ENCODE data around the gene DGKB. TPM values are rescaled to one million over a fixed set of nuclear protein-coding genes. Genes with fewer than 3 reads are reported as not detected.
A peak's percentile ranks its signal among the peaks of the same experiment; 100 is the strongest.

Gene DGKB
- total RNA-seq, 1 experiment from 2014 or later: 1.9 TPM

GRCh38 chr7:14235056-14235455, 667.5 kb downstream of the DGKB start:
- Mint-ChIP-seq H3K27ac (0 out of 2 replicates have a peak overlapping the region, but pooled peaks have one; percentile 32), H3K4me1 (peaks cover 22% of the 10 kb centered on the region), H3K9me3 (no peaks in the 10 kb centered on the region), H3K36me3 (no peaks in the 10 kb centered on the region), H3K4me3 (no peak overlapping the region), H3K27me3 (ENCODE audit: low read depth) (no peaks in the 10 kb centered on the region)
- ATAC-seq (no peak), DNase-seq (ENCODE audit: low spot score) (no peak)
- ChIA-PET CTCF (interaction anchor here (0.6 kb wide), 1 partner anchor 1059 kb away, joined by 3 read pairs; no protein-coding TSS in a partner anchor), POLR2A (no interaction called here)
- no peak for TF ChIP-seq CDX4 (CRISPR knock-in tag; IDR thresholded peaks at IDR 0.05; ENCODE audit: borderline replicate concordance)
- TF ChIP-seq GTF2I (CRISPR knock-in tag; conservative IDR thresholded peaks at IDR 0.05): no peak
- TF ChIP-seq E2F5 (CRISPR knock-in tag; IDR thresholded peaks at IDR 0.05): no peak
- TF ChIP-seq ZNF671 (CRISPR knock-in tag; IDR thresholded peaks at IDR 0.05): no peak
- TF ChIP-seq JUN (CRISPR knock-in tag; IDR thresholded peaks at IDR 0.05): no peak

- H3K27ac Mint-ChIP-seq: no peak overlapping the region
- POLR2A ChIA-PET: no interaction called here
- peak; percentile 80 for ATAC-seq
- H3K4me3 Mint-ChIP-seq: no peak overlapping the region
- H3K4me1 Mint-ChIP-seq: peaks cover 22% of the 10 kb centered on the region
- DNase-seq (ENCODE audit: low spot score): no peak
- no peaks in the 10 kb centered on the region for H3K9me3 Mint-ChIP-seq
- no peaks in the 10 kb centered on the region for H3K27me3 Mint-ChIP-seq (ENCODE audit: low read depth)
- no peaks in the 10 kb centered on the region for H3K36me3 Mint-ChIP-seq
- CTCF ChIA-PET: interaction anchor here (1.4 kb wide), 1 partner anchor 15 kb away, joined by 3 read pairs; no protein-coding TSS in a partner anchor
- TF ChIP-seq ZNF512 (CRISPR knock-in tag; IDR thresholded peaks at IDR 0.05; ENCODE audit: borderline replicate concordance): no peak
- no peak for TF ChIP-seq SOX15 (CRISPR knock-in tag; IDR thresholded peaks at IDR 0.05)
- no peak for TF ChIP-seq GABPB1 (CRISPR knock-in tag; IDR thresholded peaks at IDR 0.05)
- no peak for TF ChIP-seq NR2C2 (CRISPR knock-in tag; IDR thresholded peaks at IDR 0.05)
- no peak for TF ChIP-seq ATF3 (CRISPR knock-in tag; conservative IDR thresholded peaks at IDR 0.05)
- no peak for TF ChIP-seq MYBL2 (CRISPR knock-in tag; IDR thresholded peaks at IDR 0.05)
- TF ChIP-seq ESRRA (CRISPR knock-in tag; IDR thresholded peaks at IDR 0.05; ENCODE audit: borderline replicate concordance): no peak
- no peak for TF ChIP-seq GRHL2 (CRISPR knock-in tag; IDR thresholded peaks at IDR 0.05; ENCODE audit: insufficient replicate concordance, severe bottlenecking)
- TF ChIP-seq RORB (CRISPR knock-in tag; IDR thresholded peaks at IDR 0.05): no peak
- TF ChIP-seq JUN (CRISPR knock-in tag; IDR thresholded peaks at IDR 0.05): no peak
- no peak for TF ChIP-seq TCF7 (CRISPR knock-in tag; IDR thresholded peaks at IDR 0.05; ENCODE audit: low read depth)
- no peak for TF ChIP-seq SMAD4 (CRISPR knock-in tag; IDR thresholded peaks at IDR 0.05)
- no peak for TF ChIP-seq ZBTB43 (CRISPR knock-in tag; IDR thresholded peaks at IDR 0.05)
- no peak for TF ChIP-seq ZNF425 (CRISPR knock-in tag; conservative IDR thresholded peaks at IDR 0.05)
- no peak for TF ChIP-seq ZNF219 (CRISPR knock-in tag; IDR thresholded peaks at IDR 0.05; ENCODE audit: borderline replicate concordance)
- TF ChIP-seq SMAD3 (CRISPR knock-in tag; IDR thresholded peaks at IDR 0.05; ENCODE audit: borderline replicate concordance): no peak
These were observed 668.6 kb downstream of the DGKB start for GRCh38 chr7:14233868-14234369.
